IMR-90 (cell line): ENCODE results near the gene PRSS2. TPM values are rescaled to one million over a fixed set of nuclear protein-coding genes. Genes with fewer than 3 reads are reported as not detected.

Source experiments
- ATAC-seq: fragments of 200-7000 bp; cut with Tn5 transposase; 2 replicates; pipeline ENCODE4 v1.9.1; 2020; ENCODE audit warnings: low read depth, mild to moderate bottlenecking, moderate library complexity
- BruUV-seq: library from RNA; stranded (reverse); fragments of 400-500 nt; replicated peaks from 2 replicates; lab custom pipeline; 2021; lab: Mats Ljungman, UMichigan
- CTCF ChIA-PET: fragments of 300-600 bp; formaldehyde crosslinking; extraction: SDS; loops from one replicate; lab custom pipeline; 2021; ENCODE audit warnings: antibody characterized with exemption; lab: Yijun Ruan, JAX
- POLR2A ChIA-PET: fragments of 300-600 bp; sonication (Branson Sonifier 250); formaldehyde crosslinking; loops from one replicate; lab custom pipeline; 2022; ENCODE audit warnings: antibody characterized with exemption; ENCODE audit not compliant: unreplicated experiment; lab: Charles Lee
- DNase-seq: peaks from one replicate; pipeline ENCODE4 v3.0.0; 2013
- H2AFZ ChIP-seq: replicated peaks from 2 replicates; pipeline ENCODE3; 2013; ENCODE audit warnings: low read length, mild to moderate bottlenecking; ENCODE audit not compliant: poor library complexity
- H2AK5ac ChIP-seq: 2 replicates; pipeline ENCODE4 v1.6.1; 2013; ENCODE audit warnings: low read depth, low read length, inconsistent platforms
- H2AK9ac ChIP-seq: replicated peaks from 2 replicates; pipeline ENCODE3; 2013; ENCODE audit warnings: mild to moderate bottlenecking, low read depth, low read length, moderate library complexity; ENCODE audit not compliant: poor library complexity
- H2BK120ac ChIP-seq: 2 replicates; pipeline ENCODE4 v1.6.1; 2013; ENCODE audit warnings: low read depth, low read length, inconsistent platforms
- H2BK15ac ChIP-seq: 3 replicates; pipeline ENCODE4 v1.6.1; 2013; ENCODE audit warnings: low read depth, low read length, inconsistent platforms
- H2BK20ac ChIP-seq: 2 replicates; pipeline ENCODE4 v1.6.1; 2013; ENCODE audit warnings: low read depth, mild to moderate bottlenecking, inconsistent platforms, low read length, moderate library complexity
- H2BK5ac ChIP-seq: 2 replicates; pipeline ENCODE4 v1.6.1; 2013; ENCODE audit warnings: mild to moderate bottlenecking, low read depth, low read length, inconsistent platforms; ENCODE audit not compliant: poor library complexity, severe bottlenecking
- H3K14ac ChIP-seq: replicated peaks from 2 replicates; pipeline ENCODE4 v1.6.1; 2013; ENCODE audit warnings: low read depth, low read length, inconsistent platforms
- H3K18ac ChIP-seq: 2 replicates; pipeline ENCODE4 v1.6.1; 2013; ENCODE audit warnings: low read depth, low read length, control low read depth
- H3K23ac ChIP-seq: 2 replicates; pipeline ENCODE4 v1.6.1; 2013; ENCODE audit warnings: low read depth, low read length, inconsistent platforms
- H3K27ac ChIP-seq: 2 replicates; pipeline ENCODE4 v1.5.1; 2013; ENCODE audit warnings: mild to moderate bottlenecking, control low read depth, low read length; ENCODE audit not compliant: insufficient read depth
- H3K27me3 ChIP-seq: 2 replicates; pipeline ENCODE4 v1.6.1; 2013; ENCODE audit warnings: low read length; ENCODE audit not compliant: control insufficient read depth, insufficient read depth
- H3K36me3 ChIP-seq: 2 replicates; pipeline ENCODE4 v1.6.1; 2013; ENCODE audit warnings: low read length, mixed read lengths; ENCODE audit not compliant: control insufficient read depth, insufficient read depth
- H3K4ac ChIP-seq: 2 replicates; pipeline ENCODE4 v1.6.1; 2013; ENCODE audit warnings: low read depth, low read length, inconsistent platforms
- H3K4me1 ChIP-seq: 2 replicates; pipeline ENCODE4 v1.6.1; 2013; ENCODE audit warnings: low read length, mixed read lengths; ENCODE audit not compliant: control insufficient read depth, insufficient read depth
- H3K4me2 ChIP-seq: 2 replicates; pipeline ENCODE4 v1.6.1; 2013; ENCODE audit warnings: low read depth, mild to moderate bottlenecking, control low read depth, low read length, moderate library complexity
- H3K4me3 ChIP-seq: 2 replicates; pipeline ENCODE4 v1.5.1; 2013; ENCODE audit warnings: low read depth, mild to moderate bottlenecking, control low read depth, low read length, moderate library complexity; ENCODE audit not compliant: insufficient read depth
- H3K56ac ChIP-seq: 2 replicates; pipeline ENCODE4 v1.6.1; 2013; ENCODE audit warnings: low read length, inconsistent platforms; ENCODE audit not compliant: insufficient read depth; ENCODE audit errors: extremely low read depth
- H3K79me1 ChIP-seq, 2 experiments: 2 replicates each; pipeline ENCODE4 v1.6.1; 2013; ENCODE audit warnings: low read length in 2 of 2, inconsistent platforms in 1 of 2, low read depth in 1 of 2
- H3K9ac ChIP-seq: 2 replicates; pipeline ENCODE4 v1.6.1; 2013; ENCODE audit warnings: low read depth, low read length, control low read depth
- H3K9me1 ChIP-seq: 2 replicates; pipeline ENCODE4 v1.6.1; 2013; ENCODE audit warnings: low read length, inconsistent platforms; ENCODE audit not compliant: insufficient read depth
- H3K9me3 ChIP-seq: 2 replicates; pipeline ENCODE4 v1.6.1; 2013; ENCODE audit warnings: low read length; ENCODE audit not compliant: control insufficient read depth, insufficient read depth
- H4K20me1 ChIP-seq: 2 replicates; pipeline ENCODE4 v1.6.1; 2013; ENCODE audit warnings: low read length, inconsistent platforms; ENCODE audit not compliant: insufficient read depth
- H4K5ac ChIP-seq: 2 replicates; pipeline ENCODE4 v1.6.1; 2013; ENCODE audit warnings: mild to moderate bottlenecking, low read depth, low read length, control low read depth
- H4K8ac ChIP-seq, 2 experiments: 2 replicates each; pipeline ENCODE4 v1.6.1; 2013; ENCODE audit warnings: low read depth in 2 of 2, low read length in 2 of 2, control low read depth in 1 of 2, inconsistent platforms in 1 of 2
- H4K91ac ChIP-seq: 2 replicates; pipeline ENCODE4 v1.6.1; 2013; ENCODE audit warnings: low read depth, low read length, inconsistent platforms; ENCODE audit not compliant: insufficient read depth
- MAFK ChIP-seq: IDR thresholded peaks from 2 replicates; pipeline ENCODE4 v1.6.1; 2012; ENCODE audit warnings: low read depth, low read length, improper control_type of control experiment
- MAZ ChIP-seq: IDR thresholded peaks from 2 replicates; pipeline ENCODE4 v1.6.1; 2012; ENCODE audit warnings: low read depth, mild to moderate bottlenecking, low read length, improper control_type of control experiment, moderate library complexity, borderline replicate concordance
- RAD21 ChIP-seq: IDR thresholded peaks from 2 replicates; pipeline ENCODE4 v1.6.1; 2012; ENCODE audit warnings: low read length, improper control_type of control experiment
- SMC3 ChIP-seq: fragments of 150-350 bp; IDR thresholded peaks from 2 replicates; pipeline ENCODE4 v1.6.1; 2016; ENCODE audit warnings: low read depth, mild to moderate bottlenecking, antibody characterized with exemption, low read length, moderate library complexity
- WGBS, 2 experiments: methylation state at CpG; one replicate each; pipeline versions ENCODE4 v1.1.5 to v1.1.7; 2013; ENCODE audit warnings: missing lambda C conversion rate in 2 of 2; ENCODE audit not compliant: insufficient read length in 1 of 2; ENCODE audit errors: extremely low coverage in 2 of 2; 5-methylcytosine and 5-hydroxymethylcytosine counted together
- dilution Hi-C: fragments of 300-500 bp; cut with HindIII; formaldehyde crosslinking; loops from one replicate; pipeline ENCODE4 v1.14.3; 2018; ENCODE audit warnings: low sequenced_read_pairs; ENCODE audit not compliant: unreplicated experiment
- in situ Hi-C: fragments of 300-500 bp; cut with MboI; formaldehyde crosslinking; loops from 3 replicates; pipeline ENCODE4 v1.14.3; 2019; ENCODE audit warnings: low sequenced_read_pairs, inconsistent platforms, mixed read lengths
- intact Hi-C: fragments of 100-400 bp; cut with micrococcal nuclease; formaldehyde crosslinking; loops from 2 replicates; pipeline ENCODE4 v1.10.0; 2022
- polyA plus RNA-seq, 3 experiments: library from polyadenylated mRNA; depleted of rRNA; stranded (reverse); fragments of >200 nt; gene quantifications; 2 replicates each; pipeline ENCODE4 v1.2.3, GENCODE V29; 2012; ENCODE audit warnings: low replicate concordance in 1 of 3
- total RNA-seq: library from RNA; depleted of rRNA; stranded (reverse); fragments of >200 nt; gene quantifications from 2 replicates; pipeline ENCODE4 v1.2.3, GENCODE V29; 2012
- TF ChIP-seq, protein P1 (sequence below): conservative IDR thresholded peaks from 2 replicates; pipeline ENCODE4 v1.5.1; 2012; ENCODE audit warnings: mild to moderate bottlenecking, low read depth, low read length, improper control_type of control experiment

PRSS2 gene
- total and polyA plus RNA-seq, 2 of the 4 experiments (the other 2 are of a cell fraction) = not detected

DNA sequence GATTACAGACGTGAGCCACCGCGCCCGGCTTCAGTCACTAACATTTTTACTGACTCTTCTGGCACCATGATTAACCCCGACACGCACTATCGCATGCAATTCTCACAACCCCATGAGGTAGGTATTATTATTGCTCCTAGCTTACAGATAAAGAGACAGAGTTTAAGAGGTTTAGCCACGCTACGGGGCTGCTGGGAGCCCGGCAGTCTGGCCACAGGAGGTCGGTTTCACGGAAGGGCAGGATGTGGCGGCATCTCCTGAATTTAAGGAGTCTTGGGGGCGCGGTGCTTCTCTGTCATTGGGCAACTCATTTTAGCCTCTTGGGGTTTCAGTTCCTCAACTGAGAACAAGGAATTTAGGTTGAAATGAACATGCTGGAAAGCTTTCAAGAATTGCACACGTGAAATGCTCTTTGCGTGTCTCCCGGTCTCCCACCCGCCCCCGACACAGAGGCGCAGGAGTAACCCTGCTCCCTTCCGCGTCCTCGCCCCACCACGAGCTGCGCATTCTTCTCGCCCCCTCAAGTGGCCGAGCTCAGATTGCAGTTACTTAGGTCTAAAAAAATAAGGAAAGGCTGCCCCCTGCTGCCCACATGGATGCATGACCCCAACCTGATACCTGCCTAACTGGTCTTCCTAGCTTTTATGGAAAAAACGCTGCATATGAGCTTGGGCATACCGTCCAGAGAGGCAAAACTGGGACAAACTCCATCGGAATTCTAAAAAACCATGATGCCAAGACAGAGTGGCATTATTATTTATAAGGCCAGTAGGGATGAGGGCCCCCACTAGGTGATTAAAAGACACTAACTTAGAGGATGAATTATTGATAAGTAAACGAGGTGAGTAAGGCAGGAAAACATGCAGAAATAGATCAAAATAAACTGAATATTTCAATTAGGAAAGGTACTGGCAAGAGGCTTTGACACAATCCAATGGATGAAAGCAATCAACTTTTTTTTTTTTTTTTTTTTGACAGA lies 12.4 kb downstream of the PRSS2 start:
- intact Hi-C loops = loop anchor here (1.0 to 5.0 kb wide), 7 partner anchors 151 to 426 kb away; no protein-coding TSS in a partner anchor
- Histone ChIP-seq H2AFZ (peak overlapping the region; percentile 92), H2AK5ac (no peak overlapping the region), H2AK9ac (peak overlapping the region; percentile 33), H3K9ac (no peak overlapping the region), H4K91ac (no peak overlapping the region), H3K4me1 (no peaks in the 10 kb centered on the region), H3K4ac (no peak overlapping the region), H3K14ac (no peak overlapping the region), H2BK15ac (no peak overlapping the region), H3K9me3 (no peaks in the 10 kb centered on the region), H3K56ac (no peak overlapping the region), H3K36me3 (no peaks in the 10 kb centered on the region), H3K27me3 (peaks cover 11% of the 10 kb centered on the region), H3K79me1 (no peaks in the 10 kb centered on the region), H3K4me2 (peak overlapping the region; percentile 80), H3K27ac (no peak overlapping the region), H3K9me1 (no peaks in the 10 kb centered on the region), H4K8ac (peak overlapping the region in 1 of 2 experiments; percentile 30; a peak in 1 of 4 replicates), H3K23ac (no peak overlapping the region), H2BK20ac (no peak overlapping the region), H4K20me1 (no peaks in the 10 kb centered on the region), H2BK120ac (no peak overlapping the region), H2BK5ac (no peak overlapping the region), H3K4me3 (peak overlapping the region; percentile 40), H4K5ac (no peak overlapping the region), H3K18ac (no peak overlapping the region)
- TF ChIP-seq MAFK = no peak
- peak; percentile 99 for TF ChIP-seq SMC3
- TF ChIP-seq MAZ = peak; percentile 35; the same call in 1 of the 2 replicates
- TF ChIP-seq, protein P1, sequence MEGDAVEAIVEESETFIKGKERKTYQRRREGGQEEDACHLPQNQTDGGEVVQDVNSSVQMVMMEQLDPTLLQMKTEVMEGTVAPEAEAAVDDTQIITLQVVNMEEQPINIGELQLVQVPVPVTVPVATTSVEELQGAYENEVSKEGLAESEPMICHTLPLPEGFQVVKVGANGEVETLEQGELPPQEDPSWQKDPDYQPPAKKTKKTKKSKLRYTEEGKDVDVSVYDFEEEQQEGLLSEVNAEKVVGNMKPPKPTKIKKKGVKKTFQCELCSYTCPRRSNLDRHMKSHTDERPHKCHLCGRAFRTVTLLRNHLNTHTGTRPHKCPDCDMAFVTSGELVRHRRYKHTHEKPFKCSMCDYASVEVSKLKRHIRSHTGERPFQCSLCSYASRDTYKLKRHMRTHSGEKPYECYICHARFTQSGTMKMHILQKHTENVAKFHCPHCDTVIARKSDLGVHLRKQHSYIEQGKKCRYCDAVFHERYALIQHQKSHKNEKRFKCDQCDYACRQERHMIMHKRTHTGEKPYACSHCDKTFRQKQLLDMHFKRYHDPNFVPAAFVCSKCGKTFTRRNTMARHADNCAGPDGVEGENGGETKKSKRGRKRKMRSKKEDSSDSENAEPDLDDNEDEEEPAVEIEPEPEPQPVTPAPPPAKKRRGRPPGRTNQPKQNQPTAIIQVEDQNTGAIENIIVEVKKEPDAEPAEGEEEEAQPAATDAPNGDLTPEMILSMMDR = peak; percentile 100
- peak; percentile 95 for TF ChIP-seq RAD21
- DNase-seq (peak; percentile 89), ATAC-seq (peak; percentile 98)
- BruUV-seq = no TSS peak
- dilution Hi-C loops = loop anchor here (25.0 kb wide), 1 partner anchor 271 kb away; no protein-coding TSS in a partner anchor
- WGBS, 2 experiments = 7% methylated on average over 18 of the region's 32 CpGs; no CpG with 5 or more reads in 1 of the 2 experiments
- POLR2A ChIA-PET = interaction anchor here (1.1 kb wide), 1 partner anchor 247 kb away, joined by 5 read pairs; no protein-coding TSS in a partner anchor
- CTCF ChIA-PET = interaction anchor here (0.5 to 4.1 kb wide), 36 partner anchors 9 to 1295 kb away, joined by 3 to 72 read pairs (median 4); no protein-coding TSS in a partner anchor
- in situ Hi-C loops = loop anchor here (5.0 to 10.0 kb wide), 2 partner anchors 178 to 246 kb away; no protein-coding TSS in a partner anchor
